K562 (cell line): ENCODE measurements around the gene CAPN6. TPM values are rescaled to one million over a fixed set of nuclear protein-coding genes. Genes with fewer than 3 reads are reported as not detected.

Source experiments
- ATAC-seq: fragments of 200-7000 bp; cut with Tn5 transposase; 3 replicates; pipeline ENCODE4 v1.9.1; 2020; ENCODE audit warnings: moderate library complexity
- BruUV-seq: library from RNA; stranded (reverse); fragments of 400-500 nt; replicated peaks from 2 replicates; lab custom pipeline; 2021; lab: Mats Ljungman, UMichigan
- CTCF ChIA-PET: fragments of 300-600 bp; formaldehyde crosslinking; extraction: SDS; loops from one replicate; lab custom pipeline; 2021; ENCODE audit warnings: low intra/inter-chr PET ratio; lab: Yijun Ruan, JAX
- POLR2A ChIA-PET: fragments of 300-600, 350-650 bp; sonication (Branson Sonifier 250); formaldehyde crosslinking; extraction: SDS; loops from one replicate; lab custom pipeline; 2021; ENCODE audit warnings: antibody characterized with exemption, inconsistent platforms; lab: Yijun Ruan, JAX
- DNase-seq, 4 experiments: peaks; one replicate each; pipeline versions ENCODE4 v3.0.0 to v3.0.0-alpha.2; 2011 to 2018; ENCODE audit warnings: low spot score in 3 of 4, mixed read lengths in 3 of 4; ENCODE audit errors: extremely low read depth in 1 of 4
- FAIRE-seq: peaks from 2 replicates; lab custom pipeline; 2011; peaks lifted over from hg19 to GRCh38; lab: Jason Lieb, UNC
- H2AFZ ChIP-seq: 2 replicates; pipeline ENCODE4 v1.6.0; 2011; ENCODE audit warnings: low read depth, low read length, control low read depth, inconsistent platforms
- H3K27ac ChIP-seq: fragments of 200-600 bp; 3 replicates; pipeline ENCODE4 v1.8.0; 2011; ENCODE audit warnings: low read depth, mild to moderate bottlenecking, control low read depth, inconsistent platforms, low read length, moderate library complexity, mixed read lengths; ENCODE audit errors: extremely low read depth
- H3K27me3 ChIP-seq, 2 experiments: fragments of 300-600 bp in 1 of 2; 2 replicates in 1 of 2; 3 replicates in 1 of 2; pipeline versions ENCODE4 v1.6.0 to v1.8.0; 2011; ENCODE audit warnings: inconsistent platforms in 2 of 2, low read length in 2 of 2, mild to moderate bottlenecking in 1 of 2, mixed read lengths in 1 of 2, moderate library complexity in 1 of 2; ENCODE audit not compliant: control insufficient read depth in 2 of 2, insufficient read depth in 2 of 2
- H3K36me3 ChIP-seq: fragments of 300-600 bp; 3 replicates; pipeline ENCODE4 v1.8.0; 2011; ENCODE audit warnings: mild to moderate bottlenecking, low read length, inconsistent platforms; ENCODE audit not compliant: control insufficient read depth, insufficient read depth
- H3K4me1 ChIP-seq, 2 experiments: fragments of 200-600 bp in 1 of 2; replicated peaks in 1 of 2; 2 replicates in 1 of 2; 3 replicates in 1 of 2; pipeline versions ENCODE4 v1.5.1 to v1.8.0; 2011; ENCODE audit warnings: inconsistent platforms in 2 of 2, low read length in 2 of 2, mild to moderate bottlenecking in 1 of 2, mixed read lengths in 1 of 2, moderate library complexity in 1 of 2; ENCODE audit not compliant: control insufficient read depth in 2 of 2, insufficient read depth in 2 of 2
- H3K4me2 ChIP-seq: 2 replicates; pipeline ENCODE4 v1.6.1; 2011; ENCODE audit warnings: low read length, control low read depth, inconsistent platforms, mixed read lengths; ENCODE audit not compliant: insufficient read depth
- H3K4me3 ChIP-seq: fragments of 200-600 bp; sonication (generic), shearing (Covaris generic); 2 replicates; pipeline ENCODE4 v1.5.1; 2016; ENCODE audit warnings: control low read depth, inconsistent platforms
- H3K79me2 ChIP-seq: fragments of 200-600 bp; 3 replicates; pipeline ENCODE4 v1.8.0; 2011; ENCODE audit warnings: low read length, inconsistent platforms; ENCODE audit not compliant: control insufficient read depth, insufficient read depth
- H3K9ac ChIP-seq, 2 experiments: 2 replicates each; pipeline versions ENCODE4 v1.6.0 to v1.6.1; 2011; ENCODE audit warnings: low read depth in 2 of 2, low read length in 2 of 2, control low read depth in 1 of 2, inconsistent platforms in 1 of 2, mild to moderate bottlenecking in 1 of 2, mixed read lengths in 1 of 2; ENCODE audit not compliant: insufficient read depth in 1 of 2
- H3K9me1 ChIP-seq: one replicate; pipeline ENCODE4 v1.6.0; 2011; ENCODE audit warnings: inconsistent platforms, mild to moderate bottlenecking, low read length, moderate library complexity; ENCODE audit not compliant: control insufficient read depth, insufficient read depth
- H3K9me3 ChIP-seq: replicated peaks from 2 replicates; pipeline ENCODE4 v1.5.1; 2011; ENCODE audit warnings: low read depth, low read length, inconsistent platforms; ENCODE audit not compliant: control insufficient read depth, insufficient read depth
- H4K20me1 ChIP-seq: replicated peaks from 2 replicates; pipeline ENCODE4 v1.6.1; 2011; ENCODE audit warnings: low read length, inconsistent platforms, mixed read lengths; ENCODE audit not compliant: control insufficient read depth, insufficient read depth
- ARID2 ChIP-seq: fragments of 450-650 bp; IDR thresholded peaks from 2 replicates; pipeline ENCODE4 v1.6.1; 2017; ENCODE audit warnings: antibody characterized with exemption, mild to moderate bottlenecking
- BCL6 ChIP-seq: fragments of 250-450 bp; sonication (Bioruptor Pico); IDR thresholded peaks from 2 replicates; pipeline ENCODE4 v1.4.0; 2020
- CBFB ChIP-seq: sonication (generic); formaldehyde crosslinking; IDR thresholded peaks from 2 replicates; pipeline ENCODE4 v1.4.0; 2020; ENCODE audit warnings: mild to moderate bottlenecking, missing genetic modification reagents
- COPS2 ChIP-seq: fragments of 450-650 bp; conservative IDR thresholded peaks from 2 replicates; pipeline ENCODE4 v1.6.1; 2016; ENCODE audit warnings: mild to moderate bottlenecking, moderate library complexity
- CREBBP ChIP-seq: IDR thresholded peaks from one replicate; pipeline ENCODE4 v1.6.1; 2012; ENCODE audit warnings: low read depth, mild to moderate bottlenecking, control low read depth, inconsistent platforms, low read length
- HMG20A ChIP-seq: fragments of 450-650 bp; formaldehyde crosslinking; conservative IDR thresholded peaks from 2 replicates; pipeline ENCODE4 v1.4.0; 2020; ENCODE audit warnings: mild to moderate bottlenecking, mixed read lengths
- MEIS2 ChIP-seq: fragments of 450-650 bp; IDR thresholded peaks from 2 replicates; pipeline ENCODE4 v1.6.1; 2014; ENCODE audit warnings: mild to moderate bottlenecking; ENCODE audit not compliant: partially characterized antibody
- POLR2A ChIP-seq: fragments of 450-650 bp; conservative IDR thresholded peaks from 2 replicates; pipeline ENCODE4 v1.6.1; 2016
- SRSF3 ChIP-seq: fragments of 200-400 bp; formaldehyde crosslinking; IDR thresholded peaks from 2 replicates; pipeline ENCODE4 v1.6.1; 2016; ENCODE audit warnings: mild to moderate bottlenecking, low read length, moderate library complexity; ENCODE audit not compliant: insufficient read depth
- TCF7 ChIP-seq: sonication (generic); IDR thresholded peaks from 2 replicates; pipeline ENCODE4 v1.6.1; 2016; ENCODE audit warnings: antibody characterized with exemption, borderline replicate concordance
- ZEB2 ChIP-seq: fragments of 450-650 bp; IDR thresholded peaks from 2 replicates; pipeline ENCODE4 v1.6.1; 2016
- ZNF175 ChIP-seq: fragments of 200-800 bp; sonication (Bioruptor generic); IDR thresholded peaks from 2 replicates; pipeline ENCODE4 v1.6.1; 2016; ENCODE audit warnings: low read depth, mild to moderate bottlenecking, missing genetic modification characterization, missing compliant biosample characterization
- ZNF507 ChIP-seq: conservative IDR thresholded peaks from 2 replicates; pipeline ENCODE4 v1.6.1; 2017; ENCODE audit warnings: missing genetic modification characterization, missing compliant biosample characterization
- WGBS: fragments of 100-300 bp; shearing (Covaris generic); methylation state at CpG from one replicate; pipeline ENCODE4 v1.1.6; 2016; ENCODE audit warnings: low coverage, mixed read lengths; ENCODE audit not compliant: insufficient coverage; ENCODE audit errors: missing lambda C conversion rate; 5-methylcytosine and 5-hydroxymethylcytosine counted together
- in situ Hi-C: fragments of 300-500 bp; cut with MboI; formaldehyde crosslinking; loops from 4 replicates; pipeline ENCODE4 v1.15.0; 2018; ENCODE audit warnings: inconsistent platforms, mixed read lengths
- intact Hi-C: fragments of 100-400 bp; cut with micrococcal nuclease; formaldehyde crosslinking; loops from 2 replicates; pipeline ENCODE4 v1.14.2; 2022
- polyA plus RNA-seq, 8 experiments: library from polyadenylated mRNA; depleted of rRNA in 4 of 8; stranded (reverse) in 5 of 8; unstranded in 3 of 8; fragments of >200 nt; fragmentation: Nextera tagmentation in 2 of 8; fragmentation: Illumina TruSeq in 1 of 8; extraction: Ambion mirVana in 2 of 8; extraction: Trizol in 1 of 8; gene quantifications; 2 replicates each; pipeline versions ENCODE4 v1.2.1 to v1.2.3, GENCODE V29; 2011 to 2014; ENCODE audit warnings: inconsistent platforms in 1 of 8, missing spikeins in 1 of 8
- total RNA-seq, 7 experiments: library from RNA; depleted of rRNA in 6 of 7; stranded (reverse); fragments of >200 nt in 6 of 7; fragmentation: Illumina TruSeq in 2 of 7; extraction: Trizol in 2 of 7; gene quantifications; 2 replicates each; pipeline versions ENCODE4 v1.2.1 to v1.2.3, GENCODE V29; 2011 to 2021; ENCODE audit warnings: low replicate concordance in 1 of 7
- TF ChIP-seq, protein P1 (sequence below): fragments of 250-450 bp; sonication (Bioruptor Pico); IDR thresholded peaks from 2 replicates; pipeline ENCODE4 v1.5.0; 2021
- TF ChIP-seq, protein P2 (sequence below): fragments of 250-450 bp; sonication (Bioruptor Pico); IDR thresholded peaks from 2 replicates; pipeline ENCODE4 v1.4.0; 2020; ENCODE audit warnings: borderline replicate concordance
- TF ChIP-seq, protein P3 (sequence below): sonication (generic); formaldehyde crosslinking; IDR thresholded peaks from 2 replicates; pipeline ENCODE4 v1.8.0; 2022; ENCODE audit warnings: missing genetic modification reagents, mild to moderate bottlenecking, borderline replicate concordance

Gene CAPN6
- total and polyA plus RNA-seq, 9 of the 15 experiments (the other 6 are each of a cell fraction or from before 2014, with no cell fraction given) = 0.11 TPM; not detected in 8

DNA sequence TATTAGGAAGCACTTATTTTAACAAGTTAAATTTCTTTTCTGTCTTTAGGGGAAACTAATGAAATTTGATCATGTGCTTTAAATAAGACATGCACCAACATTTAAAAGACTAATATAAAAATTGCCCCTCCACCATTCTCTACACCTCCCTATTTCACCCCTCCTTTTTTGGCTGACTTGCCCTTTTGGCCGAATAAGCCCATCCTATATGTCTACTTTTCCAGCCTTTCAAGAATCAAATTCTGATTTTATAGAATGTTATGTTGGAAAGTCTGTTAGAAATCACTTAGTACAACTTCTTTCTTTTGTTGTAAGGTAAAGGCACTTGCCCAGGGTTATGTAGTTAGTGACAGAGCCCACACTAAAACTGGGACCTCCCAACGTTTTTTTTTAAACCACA is 1.8 kb downstream of the CAPN6 start:
- H3K4me2 ChIP-seq = no peak overlapping the region
- ATAC-seq = no peak
- H2AFZ ChIP-seq = no peak overlapping the region
- no peaks in the 10 kb centered on the region for H3K79me2 ChIP-seq
- H3K27ac ChIP-seq = no peak overlapping the region
- no peaks in the 10 kb centered on the region for H4K20me1 ChIP-seq
- TF ChIP-seq CREBBP (no peak), CBFB (CRISPR knock-in tag) (no peak), ZNF175 (CRISPR knock-in tag) (no peak), ZNF507 (no peak), MEIS2 (no peak), HMG20A (CRISPR knock-in tag) (no peak), SRSF3 (no peak), BCL6 (CRISPR knock-in tag) (no peak), COPS2 (no peak), ARID2 (no peak), TCF7 (no peak), POLR2A (no peak), ZEB2 (no peak)
- TF ChIP-seq, protein P1, sequence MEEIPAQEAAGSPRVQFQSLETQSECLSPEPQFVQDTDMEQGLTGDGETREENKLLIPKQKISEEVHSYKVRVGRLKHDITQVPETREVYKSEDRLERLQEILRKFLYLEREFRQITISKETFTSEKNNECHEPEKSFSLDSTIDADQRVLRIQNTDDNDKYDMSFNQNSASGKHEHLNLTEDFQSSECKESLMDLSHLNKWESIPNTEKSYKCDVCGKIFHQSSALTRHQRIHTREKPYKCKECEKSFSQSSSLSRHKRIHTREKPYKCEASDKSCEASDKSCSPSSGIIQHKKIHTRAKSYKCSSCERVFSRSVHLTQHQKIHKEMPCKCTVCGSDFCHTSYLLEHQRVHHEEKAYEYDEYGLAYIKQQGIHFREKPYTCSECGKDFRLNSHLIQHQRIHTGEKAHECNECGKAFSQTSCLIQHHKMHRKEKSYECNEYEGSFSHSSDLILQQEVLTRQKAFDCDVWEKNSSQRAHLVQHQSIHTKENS (CRISPR knock-in tag) = no peak
- TF ChIP-seq, protein P2, sequence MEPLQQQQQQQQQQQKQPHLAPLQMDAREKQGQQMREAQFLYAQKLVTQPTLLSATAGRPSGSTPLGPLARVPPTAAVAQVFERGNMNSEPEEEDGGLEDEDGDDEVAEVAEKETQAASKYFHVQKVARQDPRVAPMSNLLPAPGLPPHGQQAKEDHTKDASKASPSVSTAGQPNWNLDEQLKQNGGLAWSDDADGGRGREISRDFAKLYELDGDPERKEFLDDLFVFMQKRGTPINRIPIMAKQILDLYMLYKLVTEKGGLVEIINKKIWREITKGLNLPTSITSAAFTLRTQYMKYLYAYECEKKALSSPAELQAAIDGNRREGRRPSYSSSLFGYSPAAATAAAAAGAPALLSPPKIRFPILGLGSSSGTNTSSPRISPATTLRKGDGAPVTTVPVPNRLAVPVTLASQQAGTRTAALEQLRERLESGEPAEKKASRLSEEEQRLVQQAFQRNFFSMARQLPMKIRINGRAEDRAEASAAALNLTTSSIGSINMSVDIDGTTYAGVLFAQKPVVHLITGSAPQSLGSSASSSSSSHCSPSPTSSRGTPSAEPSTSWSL = no peak
- TF ChIP-seq, protein P3, sequence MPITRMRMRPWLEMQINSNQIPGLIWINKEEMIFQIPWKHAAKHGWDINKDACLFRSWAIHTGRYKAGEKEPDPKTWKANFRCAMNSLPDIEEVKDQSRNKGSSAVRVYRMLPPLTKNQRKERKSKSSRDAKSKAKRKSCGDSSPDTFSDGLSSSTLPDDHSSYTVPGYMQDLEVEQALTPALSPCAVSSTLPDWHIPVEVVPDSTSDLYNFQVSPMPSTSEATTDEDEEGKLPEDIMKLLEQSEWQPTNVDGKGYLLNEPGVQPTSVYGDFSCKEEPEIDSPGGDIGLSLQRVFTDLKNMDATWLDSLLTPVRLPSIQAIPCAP (CRISPR knock-in tag) = no peak
- H3K27me3 ChIP-seq = no peaks in the 10 kb centered on the region
- H3K36me3 ChIP-seq = no peaks in the 10 kb centered on the region
- no peaks in the 10 kb centered on the region for H3K4me1 ChIP-seq
- POLR2A ChIA-PET = no interaction called here
- 0% methylated on average over 2 of the region's 2 CpGs for WGBS
- CTCF ChIA-PET = no interaction called here
- no peaks in the 10 kb centered on the region for H3K9me1 ChIP-seq
- no peaks in the 10 kb centered on the region for H3K9me3 ChIP-seq
- in situ Hi-C loops = no loop called here
- no peak for FAIRE-seq
- BruUV-seq = no TSS peak
- H3K9ac ChIP-seq = no peak overlapping the region
- DNase-seq = no peak
- H3K4me3 ChIP-seq = no peak overlapping the region
- intact Hi-C loops = no loop called here
